Activated naive CD4-positive, alpha-beta T cell treated with anti-CD3 and anti-CD28 coated beads for 36 hours (primary cell): Measurements from ENCODE around the gene WEE2. TPM values are rescaled to one million over a fixed set of nuclear protein-coding genes. Genes with fewer than 3 reads are reported as not detected.
A peak's percentile ranks its signal among the peaks of the same experiment; 100 is the strongest.
"Not testable (repeated sequence)": the region's sequence is repeated elsewhere in the genome, so short reads cannot be mapped to it uniquely, and the experiment has no call there.

Experiments used
- CTCF ChIA-PET: fragments of 350-600 bp; sonication (Branson Sonifier 250); formaldehyde crosslinking; loops from one replicate; lab custom pipeline; 2021; ENCODE audit warnings: antibody characterized with exemption; lab: Charles Lee
- DNase-seq: peaks from one replicate; pipeline ENCODE4 v3.0.0-alpha.2; 2020
- H3K27ac Mint-ChIP-seq: one replicate; pipeline ENCODE4 v1.8.0; 2021; ENCODE audit warnings: mild to moderate bottlenecking, mixed read lengths
- H3K27me3 Mint-ChIP-seq: one replicate; pipeline ENCODE4 v1.8.0; 2021; ENCODE audit warnings: low read depth, mixed read lengths
- H3K36me3 Mint-ChIP-seq: one replicate; pipeline ENCODE4 v1.8.0; 2021; ENCODE audit warnings: low read depth, mixed read lengths
- H3K4me1 Mint-ChIP-seq: one replicate; pipeline ENCODE4 v1.8.0; 2021; ENCODE audit warnings: low read depth, mixed read lengths
- H3K4me3 Mint-ChIP-seq: one replicate; pipeline ENCODE4 v1.8.0; 2021; ENCODE audit warnings: mild to moderate bottlenecking, moderate library complexity, mixed read lengths
- H3K9me3 Mint-ChIP-seq: one replicate; pipeline ENCODE4 v1.8.0; 2021; ENCODE audit warnings: mixed read lengths
- intact Hi-C: fragments of 100-400 bp; cut with micrococcal nuclease; formaldehyde crosslinking; loops from one replicate; pipeline ENCODE4 v1.15.1; 2023
- total RNA-seq, 2 experiments: library from RNA; stranded (reverse); gene quantifications; one replicate each; pipeline ENCODE4 v1.2.3, GENCODE V29; 2021

The WEE2 gene
- total RNA-seq, 2 experiments from 2014 or later: not detected

DNA sequence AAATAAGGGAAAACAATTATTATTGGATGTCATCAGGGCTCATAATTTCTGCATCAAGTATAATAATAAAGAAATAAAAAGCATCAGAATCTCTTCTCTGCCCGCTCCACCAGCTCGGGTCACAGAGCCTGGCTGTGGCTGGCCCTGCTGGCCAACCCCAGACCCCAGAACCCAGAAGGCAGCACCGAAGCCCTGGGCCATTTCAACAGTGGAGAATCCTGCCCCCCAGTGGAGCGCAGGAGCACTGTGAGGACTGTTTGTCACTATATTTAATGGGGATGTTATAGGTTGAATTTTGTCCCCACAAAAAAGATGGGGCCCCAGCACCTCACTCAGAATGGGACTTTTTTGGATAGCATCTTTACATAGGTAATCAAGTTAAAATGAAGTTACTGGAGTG lies 33.5 kb upstream of the WEE2 start:
- H3K36me3 Mint-ChIP-seq: peaks cover 14% of the 10 kb centered on the region
- H3K9me3 Mint-ChIP-seq: no peaks in the 10 kb centered on the region
- peak; percentile 15 for DNase-seq
- CTCF ChIA-PET: interaction anchor here (0.6 to 1.0 kb wide), 2 partner anchors 67 to 631 kb away, joined by 3 read pairs; no protein-coding TSS in a partner anchor
- no peaks in the 10 kb centered on the region for H3K27me3 Mint-ChIP-seq
- H3K27ac Mint-ChIP-seq: no peak overlapping the region
- intact Hi-C loops: loop anchor here (1.0 to 2.0 kb wide), 3 partner anchors 20 to 64 kb away; partner anchors contain the start of gene SSBP1
- H3K4me1 Mint-ChIP-seq: peaks cover 17% of the 10 kb centered on the region
- no peak overlapping the region for H3K4me3 Mint-ChIP-seq

GRCh38 chr7:141675436-141676215 lies 32.5 kb upstream of the WEE2 start:
- peaks cover 16% of the 10 kb centered on the region for H3K36me3 Mint-ChIP-seq
- no peaks in the 10 kb centered on the region for H3K27me3 Mint-ChIP-seq
- H3K4me3 Mint-ChIP-seq: no peak overlapping the region
- H3K27ac Mint-ChIP-seq: peak overlapping the region; percentile 70
- H3K9me3 Mint-ChIP-seq: no peaks in the 10 kb centered on the region
- peaks cover 19% of the 10 kb centered on the region for H3K4me1 Mint-ChIP-seq
- intact Hi-C loops: loop anchor here (1.0 to 2.0 kb wide), 2 partner anchors 23 to 63 kb away; partner anchors contain the start of gene SSBP1
- no peak for DNase-seq
- CTCF ChIA-PET: interaction anchor here (0.5 to 1.2 kb wide), 3 partner anchors 22 to 946 kb away, joined by 3 to 4 read pairs (median 3); no protein-coding TSS in a partner anchor

DNA sequence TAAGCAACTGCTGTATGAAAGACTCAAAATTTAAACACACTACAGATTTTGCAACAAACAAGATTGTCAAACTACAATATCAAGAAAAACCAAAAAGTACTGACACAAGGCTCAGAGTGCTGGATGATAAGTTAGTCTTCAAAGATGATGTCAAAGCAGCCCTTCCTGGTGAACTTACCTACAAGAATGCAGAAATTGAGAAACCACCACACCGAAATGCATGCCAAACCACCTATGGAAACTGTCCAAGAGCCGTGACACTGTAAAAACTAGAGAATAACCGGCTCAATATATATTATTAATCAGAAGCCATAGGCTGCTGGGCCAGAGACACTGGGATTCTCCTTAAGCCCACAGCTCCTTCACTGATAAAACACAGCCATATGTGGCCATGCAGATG lies 31.5 kb upstream of the WEE2 start:
- no peak for DNase-seq
- intact Hi-C loops: no loop called here
- no peaks in the 10 kb centered on the region for H3K27me3 Mint-ChIP-seq
- H3K27ac Mint-ChIP-seq: no peak overlapping the region
- peaks cover 19% of the 10 kb centered on the region for H3K4me1 Mint-ChIP-seq
- H3K9me3 Mint-ChIP-seq: no peaks in the 10 kb centered on the region
- CTCF ChIA-PET: no interaction called here
- H3K4me3 Mint-ChIP-seq: no peak overlapping the region
- H3K36me3 Mint-ChIP-seq: peaks cover 16% of the 10 kb centered on the region

DNA sequence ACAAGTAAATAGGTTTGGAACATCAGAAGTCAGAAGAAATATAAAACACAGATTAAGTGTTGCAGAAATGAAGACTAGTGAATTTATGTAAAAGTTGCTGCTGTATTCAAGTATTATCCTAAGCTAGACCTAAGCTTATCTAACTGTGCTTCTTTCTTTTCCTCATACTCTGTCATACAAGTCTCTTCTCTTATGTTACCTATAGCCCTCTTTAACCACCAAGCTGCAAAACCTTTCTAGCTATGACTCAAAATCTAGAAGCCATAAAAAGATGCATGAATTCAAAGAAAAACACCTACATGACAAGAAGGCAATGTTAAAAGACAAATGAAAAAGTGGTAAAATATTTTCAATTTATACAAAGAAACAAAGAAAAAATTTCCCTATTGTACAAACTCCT lies 29.1 kb upstream of the WEE2 start:
- intact Hi-C loops: loop anchor here (1.0 kb wide), 1 partner anchor 121 kb away; no protein-coding TSS in a partner anchor
- CTCF ChIA-PET: interaction anchor here (1.0 kb wide), 1 partner anchor 59 kb away, joined by 4 read pairs; the partner anchor contains the start of gene SSBP1
- H3K27ac Mint-ChIP-seq: no peak overlapping the region
- no peaks in the 10 kb centered on the region for H3K27me3 Mint-ChIP-seq
- H3K36me3 Mint-ChIP-seq: peaks cover 13% of the 10 kb centered on the region
- DNase-seq: no peak
- H3K9me3 Mint-ChIP-seq: no peaks in the 10 kb centered on the region
- H3K4me1 Mint-ChIP-seq: peaks cover 19% of the 10 kb centered on the region
- no peak overlapping the region for H3K4me3 Mint-ChIP-seq

- peaks cover 4% of the 10 kb centered on the region for H3K4me1 Mint-ChIP-seq
- peaks cover 19% of the 10 kb centered on the region for H3K36me3 Mint-ChIP-seq
- no peaks in the 10 kb centered on the region for H3K9me3 Mint-ChIP-seq
Observed at GRCh38 chr7:141685285-141686023, 22.7 kb upstream of the WEE2 start.

DNA sequence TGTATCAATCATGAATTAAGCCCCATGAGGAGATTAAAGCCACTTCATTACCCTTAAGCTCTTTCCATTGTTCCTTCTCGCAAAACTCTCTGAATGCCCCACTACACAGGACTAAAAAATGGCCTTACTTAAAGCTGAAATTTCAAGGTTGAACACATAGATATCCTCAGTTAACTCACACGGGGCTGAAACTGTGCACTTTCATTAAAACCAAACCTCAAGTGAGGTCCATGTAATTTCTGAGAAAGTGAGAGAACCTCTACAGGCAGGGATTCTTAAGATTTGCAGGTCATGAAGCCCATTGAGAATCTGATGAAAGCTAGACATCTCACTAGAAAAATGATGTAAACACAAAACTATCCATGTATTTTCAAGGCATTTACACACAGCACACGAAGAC lies 22.1 kb upstream of the WEE2 start:
- Mint-ChIP-seq H3K27me3 (no peaks in the 10 kb centered on the region), H3K4me1 (peaks cover 4% of the 10 kb centered on the region), H3K9me3 (no peaks in the 10 kb centered on the region), H3K27ac (no peak overlapping the region), H3K36me3 (peaks cover 17% of the 10 kb centered on the region), H3K4me3 (no peak overlapping the region)
- no peak for DNase-seq
- CTCF ChIA-PET: interaction anchor here (0.9 to 1.1 kb wide), 2 partner anchors 8 to 32 kb away, joined by 3 to 4 read pairs; no protein-coding TSS in a partner anchor
- intact Hi-C loops: no loop called here

More at GRCh38 chr7:141685285-141686023, 22.7 kb upstream of the WEE2 start:
- H3K27ac Mint-ChIP-seq: no peak overlapping the region
- H3K27me3 Mint-ChIP-seq: no peaks in the 10 kb centered on the region
- intact Hi-C loops: no loop called here
- CTCF ChIA-PET: interaction anchor here (0.9 to 1.1 kb wide), 3 partner anchors 8 to 32 kb away, joined by 3 to 4 read pairs (median 3); no protein-coding TSS in a partner anchor
- no peak overlapping the region for H3K4me3 Mint-ChIP-seq
- DNase-seq: no peak

- Mint-ChIP-seq H3K36me3 (peaks cover 17% of the 10 kb centered on the region), H3K4me1 (peaks cover 4% of the 10 kb centered on the region), H3K4me3 (no peak overlapping the region), H3K9me3 (no peaks in the 10 kb centered on the region), H3K27ac (no peak overlapping the region), H3K27me3 (no peaks in the 10 kb centered on the region)
- intact Hi-C loops: no loop called here
- DNase-seq: no peak
- CTCF ChIA-PET: no interaction called here
Observed at GRCh38 chr7:141686670-141687069, 21.5 kb upstream of the WEE2 start.

- DNase-seq: no peak
Observed at GRCh38 chr7:141688043-141688442, 20.1 kb upstream of the WEE2 start.

GRCh38 chr7:141689072-141689825 lies 18.9 kb upstream of the WEE2 start:
- H3K4me3 Mint-ChIP-seq, H3K4me1 Mint-ChIP-seq, H3K27me3 Mint-ChIP-seq, CTCF ChIA-PET, DNase-seq, H3K9me3 Mint-ChIP-seq, intact Hi-C loops, H3K27ac Mint-ChIP-seq: not testable (repeated sequence)
- H3K36me3 Mint-ChIP-seq: peaks cover 11% of the 10 kb centered on the region

More at GRCh38 chr7:141688043-141688442, 20.1 kb upstream of the WEE2 start:
- Mint-ChIP-seq H3K4me1 (peaks cover 9% of the 10 kb centered on the region), H3K4me3 (no peak overlapping the region), H3K36me3 (peaks cover 14% of the 10 kb centered on the region), H3K9me3 (no peaks in the 10 kb centered on the region), H3K27me3 (no peaks in the 10 kb centered on the region), H3K27ac (no peak overlapping the region)
- intact Hi-C loops: no loop called here
- CTCF ChIA-PET: no interaction called here

GRCh38 chr7:141691540-141691939 lies 16.6 kb upstream of the WEE2 start:
- DNase-seq: no peak
- Mint-ChIP-seq H3K9me3 (no peaks in the 10 kb centered on the region), H3K36me3 (peaks cover 4% of the 10 kb centered on the region), H3K4me3 (no peak overlapping the region), H3K4me1 (peaks cover 24% of the 10 kb centered on the region), H3K27me3 (no peaks in the 10 kb centered on the region), H3K27ac (no peak overlapping the region)
- CTCF ChIA-PET: no interaction called here
- intact Hi-C loops: no loop called here

DNA sequence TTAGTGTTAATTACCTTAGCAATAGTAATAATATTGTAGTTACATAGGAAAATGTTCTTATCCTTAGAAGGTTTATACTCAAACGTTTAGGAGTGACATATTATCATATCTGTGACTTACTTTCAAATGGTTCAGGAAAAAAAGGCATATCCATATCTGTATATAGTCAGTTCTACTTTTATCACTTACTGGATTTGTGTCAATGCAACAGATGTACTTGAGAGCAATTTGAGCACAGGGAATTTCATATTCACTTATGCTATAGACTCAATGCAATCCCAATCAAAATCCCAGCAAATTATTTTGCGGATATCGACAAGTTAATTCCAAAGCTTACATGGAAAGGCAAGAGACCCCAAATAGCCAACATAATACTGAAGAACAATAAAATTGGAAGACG lies 16.2 kb upstream of the WEE2 start:
- Mint-ChIP-seq H3K9me3 (no peaks in the 10 kb centered on the region), H3K27ac (no peak overlapping the region), H3K4me1 (peaks cover 27% of the 10 kb centered on the region), H3K36me3 (peaks cover 4% of the 10 kb centered on the region), H3K4me3 (no peak overlapping the region), H3K27me3 (no peaks in the 10 kb centered on the region)
- intact Hi-C loops: no loop called here
- CTCF ChIA-PET: no interaction called here
- no peak for DNase-seq

- intact Hi-C loops: no loop called here
- Mint-ChIP-seq H3K27me3 (no peaks in the 10 kb centered on the region), H3K4me3 (no peak overlapping the region), H3K9me3 (no peaks in the 10 kb centered on the region), H3K27ac (no peak overlapping the region), H3K36me3 (peaks cover 2% of the 10 kb centered on the region), H3K4me1 (peaks cover 38% of the 10 kb centered on the region)
- DNase-seq: no peak
- CTCF ChIA-PET: no interaction called here
Observed at GRCh38 chr7:141693082-141693481, 15.1 kb upstream of the WEE2 start.
